GM12874 (cell line): Measurements from ENCODE around the gene LRP1B.

ENCODE experiments used
- CTCF ChIP-seq: IDR thresholded peaks from 2 replicates; pipeline ENCODE4 v1.5.1; 2011; ENCODE audit warnings: low read depth, mild to moderate bottlenecking, control low read depth, low read length, moderate library complexity; ENCODE audit not compliant: insufficient read depth

The LRP1B gene

GRCh38 chr2:141701618-141702017 lies 429.2 kb downstream of the LRP1B start:
- TF ChIP-seq CTCF = no peak

- no peak for TF ChIP-seq CTCF
These were observed 431.2 kb downstream of the LRP1B start for GRCh38 chr2:141699573-141699972.

GRCh38 chr2:141698500-141698899 lies 432.3 kb downstream of the LRP1B start:
- no peak for TF ChIP-seq CTCF

GRCh38 chr2:141697035-141697434 lies 433.8 kb downstream of the LRP1B start:
- TF ChIP-seq CTCF = no peak

GRCh38 chr2:141694180-141694579 lies 436.6 kb downstream of the LRP1B start:
- no peak for TF ChIP-seq CTCF

GRCh38 chr2:141692829-141693228 lies 438.0 kb downstream of the LRP1B start:
- no peak for TF ChIP-seq CTCF

GRCh38 chr2:141676139-141676538 lies 454.7 kb downstream of the LRP1B start:
- no peak for TF ChIP-seq CTCF

- no peak for TF ChIP-seq CTCF
These were observed 464.6 kb downstream of the LRP1B start for GRCh38 chr2:141666191-141666590.
